Endothelial cell of umbilical vein (primary cell): ENCODE results near the gene MYRIP. TPM values are rescaled to one million over a fixed set of nuclear protein-coding genes. Genes with fewer than 3 reads are reported as not detected.
A peak's percentile ranks its signal among the peaks of the same experiment; 100 is the strongest.

Experiments used
- BruUV-seq: library from RNA; stranded (reverse); fragments of 400-500 nt; replicated peaks from 2 replicates; lab custom pipeline; 2021; lab: Mats Ljungman, UMichigan
- CTCF ChIA-PET: fragments of 300-600, 350-600 bp; sonication (Branson Sonifier 250); formaldehyde crosslinking; loops from one replicate; lab custom pipeline; 2021; ENCODE audit warnings: antibody characterized with exemption, inconsistent platforms; lab: Charles Lee
- POLR2A ChIA-PET: fragments of 300-600, 350-600 bp; sonication (Branson Sonifier 250); formaldehyde crosslinking; loops from one replicate; lab custom pipeline; 2021; ENCODE audit warnings: antibody characterized with exemption, inconsistent platforms; lab: Charles Lee
- DNase-seq: peaks from one replicate; pipeline ENCODE4 v3.0.0-alpha.2; 2011; ENCODE audit warnings: low read depth, low spot score
- FAIRE-seq: peaks from 2 replicates; lab custom pipeline; 2011; peaks lifted over from hg19 to GRCh38; lab: Jason Lieb, UNC
- H2AFZ ChIP-seq: 2 replicates; pipeline ENCODE4 v1.6.0; 2012; ENCODE audit warnings: low read depth, low read length, control low read depth, inconsistent platforms
- H3K27ac ChIP-seq: 2 replicates; pipeline ENCODE4 v1.5.1; 2011; ENCODE audit warnings: low read depth, mild to moderate bottlenecking, control low read depth, low read length, moderate library complexity; ENCODE audit not compliant: insufficient read depth
- H3K27me3 ChIP-seq, 2 experiments: 2 replicates each; pipeline versions ENCODE4 v1.6.0 to v1.6.1; 2011; ENCODE audit warnings: low read length in 2 of 2, mixed read lengths in 1 of 2; ENCODE audit not compliant: control insufficient read depth in 2 of 2, insufficient read depth in 2 of 2
- H3K36me3 ChIP-seq, 2 experiments: 2 replicates in 1 of 2; 3 replicates in 1 of 2; pipeline ENCODE4 v1.5.1; 2011; ENCODE audit warnings: low read length in 2 of 2, mild to moderate bottlenecking in 1 of 2, moderate library complexity in 1 of 2; ENCODE audit not compliant: control insufficient read depth in 2 of 2, insufficient read depth in 2 of 2; ENCODE audit errors: extremely low read depth in 1 of 2
- H3K4me1 ChIP-seq: 3 replicates; pipeline ENCODE4 v1.5.1; 2011; ENCODE audit warnings: mild to moderate bottlenecking, low read length; ENCODE audit not compliant: control insufficient read depth, insufficient read depth; ENCODE audit errors: extremely low read depth
- H3K4me2 ChIP-seq: 2 replicates; pipeline ENCODE4 v1.6.1; 2011; ENCODE audit warnings: low read length, control low read depth, mixed read lengths; ENCODE audit not compliant: insufficient read depth
- H3K4me3 ChIP-seq, 3 experiments: fragments of 200-600 bp in 1 of 3; sonication (generic), shearing (Covaris generic) in 1 of 3; replicated peaks in 1 of 3; 2 replicates each; pipeline ENCODE4 v1.5.1; 2011 to 2016; ENCODE audit warnings: control low read depth in 3 of 3, low read length in 3 of 3, mild to moderate bottlenecking in 2 of 3, inconsistent platforms in 1 of 3, low read depth in 1 of 3, moderate library complexity in 1 of 3; ENCODE audit not compliant: insufficient read depth in 1 of 3
- H3K79me2 ChIP-seq: 2 replicates; pipeline ENCODE4 v1.6.0; 2012; ENCODE audit warnings: low read length, inconsistent platforms; ENCODE audit not compliant: control insufficient read depth, insufficient read depth
- H3K9ac ChIP-seq: replicated peaks from 2 replicates; pipeline ENCODE3; 2011; ENCODE audit warnings: low read length, control low read depth; ENCODE audit not compliant: insufficient read depth; ENCODE audit errors: extremely low read depth
- H3K9me1 ChIP-seq: replicated peaks from 3 replicates; pipeline ENCODE4 v1.6.0; 2011; ENCODE audit warnings: mild to moderate bottlenecking, low read length; ENCODE audit not compliant: control insufficient read depth, insufficient read depth; ENCODE audit errors: extremely low read depth
- H3K9me3 ChIP-seq: replicated peaks from 2 replicates; pipeline ENCODE4 v1.5.1; 2012; ENCODE audit warnings: low read length, inconsistent platforms; ENCODE audit not compliant: control insufficient read depth, insufficient read depth
- H4K20me1 ChIP-seq: replicated peaks from 2 replicates; pipeline ENCODE3; 2011; ENCODE audit warnings: mild to moderate bottlenecking, low read length; ENCODE audit not compliant: control insufficient read depth, insufficient read depth; ENCODE audit errors: extremely low read depth
- CTCF ChIP-seq, 2 donors: IDR thresholded peaks; 1 replicate in 1 of 2; 2 replicates in 1 of 2; pipeline ENCODE4 v1.5.1; 2011; ENCODE audit warnings: low read length in 2 of 2, mild to moderate bottlenecking in 2 of 2, moderate library complexity in 2 of 2, control low read depth in 1 of 2, inconsistent platforms in 1 of 2, low read depth in 1 of 2; ENCODE audit not compliant: insufficient read depth in 1 of 2; ENCODE audit errors: extremely low read depth in 1 of 2
- EZH2 ChIP-seq: IDR thresholded peaks from 2 replicates; pipeline ENCODE4 v1.6.1; 2012; ENCODE audit warnings: borderline replicate concordance, low read depth, mild to moderate bottlenecking, moderate library complexity, low read length, inconsistent platforms; ENCODE audit not compliant: severe bottlenecking
- FOS ChIP-seq: IDR thresholded peaks from 2 replicates; pipeline ENCODE4 v1.6.1; 2011; ENCODE audit warnings: mild to moderate bottlenecking, low read length, moderate library complexity, borderline replicate concordance; ENCODE audit not compliant: insufficient read depth
- GATA2 ChIP-seq: IDR thresholded peaks from 2 replicates; pipeline ENCODE4 v1.7.0; 2011; ENCODE audit warnings: low read depth, mild to moderate bottlenecking, moderate library complexity, mixed read lengths, low read length; ENCODE audit not compliant: insufficient read length, insufficient read depth
- JUN ChIP-seq: IDR thresholded peaks from 2 replicates; pipeline ENCODE4 v1.6.1; 2011; ENCODE audit warnings: borderline replicate concordance, low read depth; ENCODE audit not compliant: insufficient read length, insufficient read depth
- MAX ChIP-seq: IDR thresholded peaks from 2 replicates; pipeline ENCODE4 v1.6.1; 2011; ENCODE audit not compliant: insufficient read depth, insufficient read length
- MYC ChIP-seq: IDR thresholded peaks from one replicate; pipeline ENCODE4 v1.6.1; 2011; ENCODE audit warnings: mild to moderate bottlenecking, low read depth, low read length
- POLR2A ChIP-seq: IDR thresholded peaks from 2 replicates; pipeline ENCODE4 v1.6.1; 2012; ENCODE audit warnings: low read depth, mild to moderate bottlenecking, control low read depth, low read length
- POLR2AphosphoS5 ChIP-seq: IDR thresholded peaks from 2 replicates; pipeline ENCODE4 v1.6.1; 2012; ENCODE audit warnings: low read depth, mild to moderate bottlenecking, control low read depth, low read length, moderate library complexity; ENCODE audit not compliant: insufficient read depth
- dilution Hi-C: fragments of 300-500 bp; cut with MboI; formaldehyde crosslinking; loops from one replicate; pipeline ENCODE4 v1.15.0; 2019; ENCODE audit warnings: low sequenced_read_pairs; ENCODE audit not compliant: extremely low pct_ligation_motif_present
- intact Hi-C: fragments of 100-400 bp; cut with micrococcal nuclease; formaldehyde crosslinking; loops from one replicate; pipeline ENCODE4 v1.10.0; 2022
- polyA plus RNA-seq, 4 experiments: library from polyadenylated mRNA; depleted of rRNA in 3 of 4; stranded (reverse) in 3 of 4; unstranded in 1 of 4; fragments of >200 nt; gene quantifications; 2 replicates each; pipeline versions ENCODE4 v1.2.1 to v1.2.3, GENCODE V29; 2011 to 2012; ENCODE audit warnings: missing spikeins in 1 of 4
- total RNA-seq: library from RNA; stranded (reverse); gene quantifications from 2 replicates; pipeline ENCODE4 v1.2.3, GENCODE V29; 2021

Gene MYRIP
- total and polyA plus RNA-seq, 2 donors (not counting 3 experiments of a cell fraction or from before 2014, with no cell fraction given), result 6.7 to 11.9 TPM

GRCh38 chr3:39810647-39811161, 1.3 kb downstream of the MYRIP start:
- Histone ChIP-seq H3K79me2 (peaks cover 11% of the 10 kb centered on the region), H4K20me1 (no peaks in the 10 kb centered on the region), H3K4me1 (peaks cover 33% of the 10 kb centered on the region), H3K9me3 (no peaks in the 10 kb centered on the region), H2AFZ (peak overlapping the region; percentile 45), H3K27me3 (no peaks in the 10 kb centered on the region), H3K4me3 (peak overlapping the region; percentile 61 to 79 (median 70)), H3K4me2 (peak overlapping the region; percentile 93), H3K9me1 (no peaks in the 10 kb centered on the region), H3K9ac (peak overlapping the region; percentile 3), H3K36me3 (no peaks in the 10 kb centered on the region), H3K27ac (no peak overlapping the region)
- intact Hi-C loops (loop anchor here (1.0 to 5.0 kb wide), 7 partner anchors 53 to 499 kb away; partner anchors contain the start of gene EIF1B), dilution Hi-C loops (no loop called here)
- BruUV-seq, result no TSS peak
- TF ChIP-seq POLR2AphosphoS5 (no peak), MYC (no peak), CTCF (IDR thresholded peaks at IDR 0.05; ENCODE audit: extremely low read depth in 1 of 2, insufficient read depth in 1 of 2, low read depth in 1 of 2, low read length in 2 of 2) (no peak), JUN (no peak), FOS (no peak), GATA2 (no peak), EZH2 (no peak), POLR2A (no peak), MAX (no peak)
- DNase-seq (peak; percentile 64), FAIRE-seq (peak; percentile 75)
- POLR2A ChIA-PET, result no interaction called here
- CTCF ChIA-PET, result interaction anchor here (0.7 to 7.6 kb wide), 9 partner anchors 28 to 368 kb away, joined by 3 to 119 read pairs (median 5); no protein-coding TSS in a partner anchor
